Activated T-helper 2 cell treated with anti-CD3 and anti-CD28 coated beads, Interferon-gamma antibody, Interleukin-2, Interleukin-4, amounts not matched to agents 10 μg/mL and 5 μg/mL and 100 μg/mL, durations not matched to agents 14 hours and 24 hours and 36 hours (primary cell): ENCODE measurements around the gene KIAA1217. TPM values are rescaled to one million over a fixed set of nuclear protein-coding genes. Genes with fewer than 3 reads are reported as not detected.

Experiments
- DNase-seq: peaks from one replicate; pipeline ENCODE4 v3.0.0; 2021; ENCODE audit warnings: low spot score
- H3K27ac Mint-ChIP-seq: one replicate; pipeline ENCODE4 v1.8.0; 2021; ENCODE audit warnings: mixed read lengths
- H3K27me3 Mint-ChIP-seq: one replicate; pipeline ENCODE4 v1.8.0; 2021; ENCODE audit warnings: low read depth, mixed read lengths
- H3K36me3 Mint-ChIP-seq: one replicate; pipeline ENCODE4 v1.8.0; 2021; ENCODE audit warnings: low read depth, mixed read lengths
- H3K4me1 Mint-ChIP-seq: one replicate; pipeline ENCODE4 v1.8.0; 2021; ENCODE audit warnings: low read depth, mixed read lengths
- H3K4me3 Mint-ChIP-seq: one replicate; pipeline ENCODE4 v1.8.0; 2021; ENCODE audit warnings: low read depth, mild to moderate bottlenecking, moderate library complexity, mixed read lengths
- H3K9me3 Mint-ChIP-seq: one replicate; pipeline ENCODE4 v1.8.0; 2021; ENCODE audit warnings: mixed read lengths
- intact Hi-C: fragments of 100-400 bp; cut with micrococcal nuclease; formaldehyde crosslinking; loops from one replicate; pipeline ENCODE4 v1.15.1; 2023
- total RNA-seq: library from RNA; stranded (reverse); gene quantifications from 2 replicates; pipeline ENCODE4 v1.2.3, GENCODE V29; 2022

The KIAA1217 gene
- total RNA-seq, 1 donor from 2014 or later, result 0.62 TPM

- Mint-ChIP-seq H3K27ac (no peak overlapping the region), H3K4me3 (no peak overlapping the region), H3K27me3 (no peaks in the 10 kb centered on the region), H3K4me1 (no peaks in the 10 kb centered on the region), H3K9me3 (no peaks in the 10 kb centered on the region), H3K36me3 (no peaks in the 10 kb centered on the region)
- intact Hi-C loops, result no loop called here
- DNase-seq, result no peak
Observed at GRCh38 chr10:24406809-24407483, 198.0 kb downstream of the KIAA1217 start.

GRCh38 chr10:24407928-24408327, 199.0 kb downstream of the KIAA1217 start:
- H3K36me3 Mint-ChIP-seq, result no peaks in the 10 kb centered on the region
- no peaks in the 10 kb centered on the region for H3K27me3 Mint-ChIP-seq
- DNase-seq, result no peak
- H3K4me1 Mint-ChIP-seq, result no peaks in the 10 kb centered on the region
- no peaks in the 10 kb centered on the region for H3K9me3 Mint-ChIP-seq
- no peak overlapping the region for H3K27ac Mint-ChIP-seq
- no peak overlapping the region for H3K4me3 Mint-ChIP-seq
- intact Hi-C loops, result no loop called here

DNA sequence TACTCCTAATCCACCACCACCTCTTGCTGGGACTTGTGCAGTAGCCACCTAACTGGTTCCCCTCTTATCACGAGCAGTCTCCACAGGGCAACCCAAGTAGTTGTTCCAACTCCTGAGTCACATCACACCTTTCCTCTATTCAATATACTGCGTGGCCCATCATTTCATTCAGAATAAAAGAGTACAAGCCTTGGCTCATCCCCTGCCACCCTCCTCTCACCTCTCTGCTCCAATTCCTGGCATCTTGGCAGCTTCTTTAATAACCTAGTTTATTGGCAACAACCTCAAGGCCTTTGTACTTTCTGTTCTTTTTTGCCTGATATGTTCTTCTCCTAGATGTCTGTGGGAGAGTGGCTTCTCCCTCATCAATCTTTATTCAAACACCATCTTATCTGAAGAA, 199.4 kb downstream of the KIAA1217 start:
- Mint-ChIP-seq H3K9me3 (no peaks in the 10 kb centered on the region), H3K4me1 (no peaks in the 10 kb centered on the region), H3K4me3 (no peak overlapping the region), H3K27ac (no peak overlapping the region), H3K36me3 (no peaks in the 10 kb centered on the region), H3K27me3 (no peaks in the 10 kb centered on the region)
- intact Hi-C loops, result no loop called here
- no peak for DNase-seq

GRCh38 chr10:24414597-24414996, 205.7 kb downstream of the KIAA1217 start:
- DNase-seq, result no peak
- Mint-ChIP-seq H3K4me1 (no peaks in the 10 kb centered on the region), H3K36me3 (no peaks in the 10 kb centered on the region), H3K27ac (no peak overlapping the region), H3K4me3 (no peak overlapping the region), H3K9me3 (no peaks in the 10 kb centered on the region), H3K27me3 (peaks cover 4% of the 10 kb centered on the region)
- intact Hi-C loops, result no loop called here

DNA sequence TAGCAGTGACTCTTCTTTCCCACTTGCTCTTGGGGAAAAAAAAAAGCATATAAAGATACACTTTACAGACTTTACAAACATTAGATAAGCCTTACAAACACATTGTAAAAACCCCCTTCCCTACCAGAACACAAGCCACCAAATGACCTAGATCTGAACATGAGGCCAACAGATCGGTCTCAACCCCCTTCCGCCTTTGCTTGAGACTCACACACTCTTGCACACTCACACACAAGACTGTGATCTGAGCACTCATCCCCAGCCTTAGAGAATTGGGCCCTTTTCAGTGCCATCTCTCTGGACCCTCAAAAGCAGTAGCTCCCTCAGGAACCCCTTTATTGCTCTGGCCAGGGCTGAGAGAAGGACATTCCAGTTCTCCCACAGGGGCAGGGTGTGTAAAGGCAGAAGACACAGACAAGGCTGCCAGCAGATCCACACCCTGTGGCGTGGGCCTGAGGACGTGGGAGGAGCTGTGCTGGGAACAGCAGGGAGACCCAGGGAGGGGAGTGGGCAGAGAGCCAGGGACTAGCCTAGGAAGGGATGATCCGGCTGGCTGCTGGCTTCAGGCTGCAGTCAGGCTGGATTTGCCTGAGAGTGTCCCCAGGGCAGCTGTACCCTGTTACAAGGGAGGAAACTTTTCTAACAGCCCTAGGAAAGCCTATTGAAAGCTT, 206.7 kb downstream of the KIAA1217 start:
- no peaks in the 10 kb centered on the region for H3K4me1 Mint-ChIP-seq
- H3K36me3 Mint-ChIP-seq, result no peaks in the 10 kb centered on the region
- no peak for DNase-seq
- intact Hi-C loops, result loop anchor here (5.0 kb wide), 1 partner anchor 87 kb away; no protein-coding TSS in a partner anchor
- H3K27me3 Mint-ChIP-seq, result peaks cover 4% of the 10 kb centered on the region
- no peak overlapping the region for H3K27ac Mint-ChIP-seq
- H3K4me3 Mint-ChIP-seq, result no peak overlapping the region
- H3K9me3 Mint-ChIP-seq, result no peaks in the 10 kb centered on the region

DNA sequence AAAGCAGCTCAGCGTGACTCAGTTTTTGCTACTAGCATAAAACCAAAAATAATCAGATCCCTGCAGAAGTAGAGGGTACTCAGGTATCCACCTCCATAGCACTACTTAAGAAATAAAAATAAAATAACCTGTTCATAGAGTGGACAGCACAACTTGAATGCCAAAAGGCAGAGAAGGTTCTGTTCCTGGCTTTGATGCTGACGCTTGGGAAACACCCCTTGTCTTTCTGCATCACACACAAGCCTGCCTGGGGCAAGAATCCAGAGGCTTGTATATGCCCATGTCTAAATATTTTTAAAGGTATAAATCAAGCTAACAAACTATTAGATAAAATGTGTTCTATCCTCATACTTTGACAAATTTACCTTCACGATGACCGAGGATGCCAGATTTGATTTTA, 207.3 kb downstream of the KIAA1217 start:
- Mint-ChIP-seq H3K36me3 (no peaks in the 10 kb centered on the region), H3K9me3 (no peaks in the 10 kb centered on the region), H3K4me1 (no peaks in the 10 kb centered on the region), H3K4me3 (no peak overlapping the region), H3K27me3 (peaks cover 4% of the 10 kb centered on the region), H3K27ac (no peak overlapping the region)
- no peak for DNase-seq
- intact Hi-C loops, result loop anchor here (5.0 kb wide), 1 partner anchor 86 kb away; no protein-coding TSS in a partner anchor

DNA sequence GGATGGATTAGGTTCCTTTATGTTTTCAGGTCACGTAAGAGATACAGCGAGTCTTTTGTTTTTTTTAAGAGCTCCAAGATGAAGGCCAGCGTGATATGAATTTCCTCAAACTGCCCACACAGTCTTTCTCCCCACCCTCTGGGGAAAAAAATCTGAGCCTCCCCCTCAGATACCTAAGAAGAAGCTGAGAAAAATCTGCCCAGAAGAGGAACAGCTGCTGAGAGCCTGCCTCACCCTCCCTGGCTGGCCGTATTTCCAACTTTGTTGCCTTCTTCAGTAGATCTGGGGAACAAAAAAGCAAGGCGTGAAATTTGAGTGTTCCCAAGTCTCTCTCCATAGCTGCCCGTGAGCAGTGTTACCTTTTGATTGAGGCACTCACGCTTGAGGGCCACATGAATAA, 208.1 kb downstream of the KIAA1217 start:
- H3K4me1 Mint-ChIP-seq, result no peaks in the 10 kb centered on the region
- no peak overlapping the region for H3K4me3 Mint-ChIP-seq
- no peaks in the 10 kb centered on the region for H3K36me3 Mint-ChIP-seq
- no peak for DNase-seq
- intact Hi-C loops, result loop anchor here (5.0 kb wide), 1 partner anchor 85 kb away; no protein-coding TSS in a partner anchor
- H3K27ac Mint-ChIP-seq, result no peak overlapping the region
- peaks cover 4% of the 10 kb centered on the region for H3K27me3 Mint-ChIP-seq
- H3K9me3 Mint-ChIP-seq, result no peaks in the 10 kb centered on the region

DNA sequence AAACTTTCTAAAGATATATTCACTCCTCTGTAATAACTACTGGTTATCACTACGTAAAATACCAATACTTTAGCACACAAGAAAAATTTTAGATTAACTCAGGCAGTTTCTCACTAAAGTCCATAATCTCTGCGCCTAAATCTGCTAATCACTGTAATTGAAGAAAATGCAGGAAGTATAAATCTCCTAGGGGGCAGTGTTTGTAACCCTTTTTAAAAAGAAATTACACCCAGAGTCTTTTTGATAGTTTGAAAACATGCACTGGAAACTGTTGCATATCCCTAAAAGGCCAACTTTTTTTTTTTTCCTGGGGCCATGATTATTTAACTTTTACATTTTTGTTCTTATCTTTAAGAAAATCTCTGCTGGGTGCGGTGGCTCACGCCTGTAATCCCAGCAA, 209.6 kb downstream of the KIAA1217 start:
- DNase-seq, result no peak
- intact Hi-C loops, result loop anchor here (5.0 kb wide), 1 partner anchor 84 kb away; no protein-coding TSS in a partner anchor
- Mint-ChIP-seq H3K27ac (no peak overlapping the region), H3K9me3 (no peaks in the 10 kb centered on the region), H3K4me3 (no peak overlapping the region), H3K4me1 (no peaks in the 10 kb centered on the region), H3K27me3 (peaks cover 4% of the 10 kb centered on the region), H3K36me3 (no peaks in the 10 kb centered on the region)

GRCh38 chr10:24419066-24419465, 210.1 kb downstream of the KIAA1217 start:
- no peaks in the 10 kb centered on the region for H3K4me1 Mint-ChIP-seq
- no peak overlapping the region for H3K4me3 Mint-ChIP-seq
- peaks cover 4% of the 10 kb centered on the region for H3K27me3 Mint-ChIP-seq
- no peaks in the 10 kb centered on the region for H3K9me3 Mint-ChIP-seq
- no peak for DNase-seq
- intact Hi-C loops, result loop anchor here (5.0 kb wide), 1 partner anchor 83 kb away; no protein-coding TSS in a partner anchor
- no peak overlapping the region for H3K27ac Mint-ChIP-seq
- no peaks in the 10 kb centered on the region for H3K36me3 Mint-ChIP-seq

DNA sequence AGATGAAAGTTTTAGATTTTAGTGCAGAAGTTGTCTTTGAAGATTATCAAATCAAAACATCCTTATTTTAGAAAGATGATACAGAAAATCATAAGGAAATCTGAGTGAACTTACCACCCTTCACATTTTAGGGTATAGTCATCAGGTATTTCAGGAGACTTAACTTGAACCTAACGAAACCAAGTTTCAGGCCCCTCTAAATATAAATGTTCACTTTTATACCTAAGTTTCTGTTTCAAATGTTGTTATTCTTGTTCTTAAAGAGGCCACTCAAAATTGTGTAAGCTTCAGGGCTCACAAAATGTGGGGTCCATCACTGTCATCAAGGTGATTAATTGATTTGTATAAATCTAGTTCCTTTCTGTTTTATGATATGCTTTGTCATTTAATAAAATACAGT, 216.2 kb downstream of the KIAA1217 start:
- no peak overlapping the region for H3K4me3 Mint-ChIP-seq
- no peaks in the 10 kb centered on the region for H3K36me3 Mint-ChIP-seq
- no peak for DNase-seq
- intact Hi-C loops, result no loop called here
- no peaks in the 10 kb centered on the region for H3K9me3 Mint-ChIP-seq
- no peak overlapping the region for H3K27ac Mint-ChIP-seq
- H3K27me3 Mint-ChIP-seq, result no peaks in the 10 kb centered on the region
- no peaks in the 10 kb centered on the region for H3K4me1 Mint-ChIP-seq

DNA sequence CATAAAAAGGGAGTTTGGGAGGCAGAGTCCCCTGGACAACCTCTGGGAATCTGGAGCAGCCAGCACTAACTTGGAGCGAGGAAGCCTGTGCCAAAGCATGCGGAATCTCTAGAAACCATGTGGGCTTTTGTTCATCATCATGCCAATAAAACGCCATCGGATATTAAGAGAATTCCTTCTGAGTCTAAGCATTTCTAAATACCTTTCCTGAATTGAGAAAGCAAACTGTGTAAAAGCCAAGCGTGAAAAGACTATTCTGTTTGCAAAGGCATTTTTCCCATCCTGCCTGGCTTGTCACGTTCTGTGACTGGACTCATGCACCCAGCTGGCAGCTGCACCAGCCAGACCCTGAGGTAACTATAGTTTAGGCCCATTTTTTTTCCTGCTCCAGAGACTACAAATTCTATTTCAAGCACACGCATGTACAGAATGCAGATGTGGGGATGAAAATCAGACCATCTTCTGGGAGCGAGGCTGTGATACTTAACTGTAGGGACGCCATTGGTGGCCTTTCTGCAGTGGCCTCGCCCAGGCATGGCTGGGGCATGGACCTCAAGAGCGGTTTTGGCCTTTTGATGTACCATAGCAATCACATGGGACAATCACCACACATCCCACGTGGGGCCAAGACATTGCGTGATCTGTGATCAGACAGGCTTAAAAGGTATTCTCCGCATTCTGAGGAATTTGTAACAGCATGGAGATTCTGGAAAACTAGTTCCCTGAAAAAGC, 218.9 kb downstream of the KIAA1217 start:
- Mint-ChIP-seq H3K27me3 (no peaks in the 10 kb centered on the region), H3K27ac (no peak overlapping the region), H3K4me1 (no peaks in the 10 kb centered on the region), H3K4me3 (no peak overlapping the region), H3K36me3 (no peaks in the 10 kb centered on the region), H3K9me3 (no peaks in the 10 kb centered on the region)
- intact Hi-C loops, result no loop called here
- no peak for DNase-seq

- Mint-ChIP-seq H3K4me3 (no peak overlapping the region), H3K36me3 (no peaks in the 10 kb centered on the region), H3K27me3 (no peaks in the 10 kb centered on the region), H3K9me3 (no peaks in the 10 kb centered on the region), H3K4me1 (no peaks in the 10 kb centered on the region), H3K27ac (no peak overlapping the region)
- intact Hi-C loops, result no loop called here
- no peak for DNase-seq
Observed at GRCh38 chr10:24428410-24428782, 219.5 kb downstream of the KIAA1217 start.

DNA sequence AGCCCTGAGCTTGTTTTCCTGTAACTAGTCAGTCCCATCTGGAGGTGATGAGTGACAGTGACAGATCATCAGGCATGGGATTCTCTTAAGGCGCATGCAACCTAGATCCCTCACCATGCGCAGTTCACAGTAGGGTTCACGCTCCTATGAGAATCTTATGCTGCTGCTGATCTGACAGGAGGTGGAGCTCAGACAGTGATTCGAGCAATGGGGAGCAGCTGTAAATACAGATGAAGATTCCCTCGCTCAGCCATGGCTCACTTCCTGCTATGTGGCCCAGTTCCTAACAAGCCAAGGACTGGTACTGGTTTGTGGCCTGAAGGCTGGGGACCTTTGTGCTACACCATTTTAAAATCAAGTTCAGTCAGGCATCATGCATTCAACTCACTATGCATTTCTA, 221.7 kb downstream of the KIAA1217 start:
- no peaks in the 10 kb centered on the region for H3K9me3 Mint-ChIP-seq
- DNase-seq, result no peak
- intact Hi-C loops, result no loop called here
- H3K4me3 Mint-ChIP-seq, result no peak overlapping the region
- H3K4me1 Mint-ChIP-seq, result no peaks in the 10 kb centered on the region
- no peak overlapping the region for H3K27ac Mint-ChIP-seq
- no peaks in the 10 kb centered on the region for H3K36me3 Mint-ChIP-seq
- H3K27me3 Mint-ChIP-seq, result no peaks in the 10 kb centered on the region
